Measurements from ENCODE around the gene NOP53. TPM values are rescaled to one million over a fixed set of nuclear protein-coding genes. Genes with fewer than 3 reads are reported as not detected.

The NOP53 gene
- total and polyA plus RNA-seq, 2 experiments from 2014 or later, result 81.8 to 278 TPM

- TF ChIP-seq CTCF (IDR thresholded peaks at IDR 0.05; ENCODE audit: low read depth, low read length), result no peak
These were observed 61.1 kb downstream of the NOP53 start for GRCh38 chr19:47806435-47806834.

More at GRCh38 chr19:47806435-47806834, 61.1 kb downstream of the NOP53 start:
- no peaks in the 10 kb centered on the region for H3K9me3 ChIP-seq (ENCODE audit: low read depth)
- H3K27ac ChIP-seq, result no peak overlapping the region
- DNase-seq (ENCODE audit: low read depth in 1 of 2, low spot score in 1 of 2), result no peak
- no peaks in the 10 kb centered on the region for H3K36me3 ChIP-seq
- H3K27me3 ChIP-seq, result no peaks in the 10 kb centered on the region
- no peaks in the 10 kb centered on the region for H3K4me1 ChIP-seq (ENCODE audit: low read depth)
- no peak overlapping the region for H3K4me3 ChIP-seq

Other genes with a start within 250 kb of the NOP53 start
- 62.5 and 108 TPM in 2 replicates for gene NAPA, start 230.5 kb upstream of the NOP53 start, total RNA-seq
- 123 and 173 TPM in 2 replicates for gene NAPA, start 230.5 kb upstream of the NOP53 start, polyA plus RNA-seq
- gene ZNF541, start 172.4 kb upstream of the NOP53 start, total RNA-seq, result 0.49 TPM in 1 of 2 replicates, not detected in the other
- not detected in 2 replicates for gene ZNF541, start 172.4 kb upstream of the NOP53 start, polyA plus RNA-seq
- gene BICRA, start 136.4 kb upstream of the NOP53 start, total RNA-seq, result 7.8 and 13.5 TPM in 2 replicates
- 3.0 and 5.0 TPM in 2 replicates for gene BICRA, start 136.4 kb upstream of the NOP53 start, polyA plus RNA-seq
- gene EHD2, start 32.1 kb upstream of the NOP53 start, total RNA-seq, result 0.95 and 2.1 TPM in 2 replicates
- gene EHD2, start 32.1 kb upstream of the NOP53 start, polyA plus RNA-seq, result 0.64 and 2.7 TPM in 2 replicates
- 1,194 and 1,690 TPM in 2 replicates for gene SELENOW, start 33.2 kb downstream of the NOP53 start, total RNA-seq
- 1,855 and 2,152 TPM in 2 replicates for gene SELENOW, start 33.2 kb downstream of the NOP53 start, polyA plus RNA-seq
- gene TPRX1, start 59.0 kb downstream of the NOP53 start, total RNA-seq, result not detected in 2 replicates
- not detected in 2 replicates for gene TPRX1, start 59.0 kb downstream of the NOP53 start, polyA plus RNA-seq
- gene CRX, start 76.4 kb downstream of the NOP53 start, total RNA-seq, result 0.11 and 0.15 TPM in 2 replicates
- gene CRX, start 76.4 kb downstream of the NOP53 start, polyA plus RNA-seq, result 0.04 and 0.06 TPM in 2 replicates
- gene TPRX2, start 113.7 kb downstream of the NOP53 start, total RNA-seq, result not detected in 2 replicates
- not detected in 2 replicates for gene TPRX2, start 113.7 kb downstream of the NOP53 start, polyA plus RNA-seq
- gene SULT2A1, start 140.8 kb downstream of the NOP53 start, total RNA-seq, result not detected in 2 replicates
- gene SULT2A1, start 140.8 kb downstream of the NOP53 start, polyA plus RNA-seq, result 0.09 and 0.34 TPM in 2 replicates
- not detected in 2 replicates for gene BSPH1, start 246.6 kb downstream of the NOP53 start, total RNA-seq
- not detected in 2 replicates for gene BSPH1, start 246.6 kb downstream of the NOP53 start, polyA plus RNA-seq
- gene ELSPBP1, start 249.1 kb downstream of the NOP53 start, total RNA-seq, result not detected in 2 replicates
- not detected in 2 replicates for gene ELSPBP1, start 249.1 kb downstream of the NOP53 start, polyA plus RNA-seq

Measured in cardiac muscle cell (in vitro differentiated cells and primary cell).